GM19328 (cell line): ENCODE data around the gene MAPK14.

Source experiments
- ATAC-seq: cut with Tn5 transposase; IDR thresholded peaks from one replicate; pipeline ENCODE4 v1.9.1; 2021; ENCODE audit warnings: mild to moderate bottlenecking, moderate library complexity; ENCODE audit not compliant: unreplicated experiment

MAPK14 gene

DNA sequence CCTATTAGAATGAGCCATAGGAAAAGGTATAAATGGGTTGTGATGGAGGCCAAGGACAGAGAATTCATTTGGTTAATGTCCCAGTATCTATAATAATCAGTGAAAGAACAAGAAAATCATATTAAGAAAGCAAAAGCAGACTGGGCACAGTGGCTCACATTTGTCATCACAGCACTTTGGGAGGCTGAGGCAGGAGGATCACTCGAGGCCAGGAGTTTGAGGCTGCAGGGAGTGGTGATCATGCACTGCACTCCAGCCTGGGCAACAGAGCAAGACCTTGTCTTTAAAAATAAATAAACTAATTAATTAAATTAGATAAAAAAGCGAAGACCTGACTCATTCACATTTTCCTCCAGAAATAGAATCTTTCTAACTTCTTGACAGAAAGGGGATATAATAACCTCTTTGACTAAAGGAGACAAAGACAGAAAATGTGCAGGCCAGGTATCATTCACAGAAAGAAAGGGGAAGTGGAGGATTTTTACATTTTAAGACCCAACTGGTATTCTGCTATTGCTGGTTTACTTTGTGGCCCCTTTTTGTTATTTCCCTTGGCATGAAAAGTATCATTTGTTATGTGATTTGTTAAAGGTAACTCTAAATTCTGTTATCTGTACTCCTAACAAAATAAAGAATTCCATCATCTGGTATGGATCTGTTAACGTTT, 70.8 kb downstream of the MAPK14 start:
- no peak for ATAC-seq

DNA sequence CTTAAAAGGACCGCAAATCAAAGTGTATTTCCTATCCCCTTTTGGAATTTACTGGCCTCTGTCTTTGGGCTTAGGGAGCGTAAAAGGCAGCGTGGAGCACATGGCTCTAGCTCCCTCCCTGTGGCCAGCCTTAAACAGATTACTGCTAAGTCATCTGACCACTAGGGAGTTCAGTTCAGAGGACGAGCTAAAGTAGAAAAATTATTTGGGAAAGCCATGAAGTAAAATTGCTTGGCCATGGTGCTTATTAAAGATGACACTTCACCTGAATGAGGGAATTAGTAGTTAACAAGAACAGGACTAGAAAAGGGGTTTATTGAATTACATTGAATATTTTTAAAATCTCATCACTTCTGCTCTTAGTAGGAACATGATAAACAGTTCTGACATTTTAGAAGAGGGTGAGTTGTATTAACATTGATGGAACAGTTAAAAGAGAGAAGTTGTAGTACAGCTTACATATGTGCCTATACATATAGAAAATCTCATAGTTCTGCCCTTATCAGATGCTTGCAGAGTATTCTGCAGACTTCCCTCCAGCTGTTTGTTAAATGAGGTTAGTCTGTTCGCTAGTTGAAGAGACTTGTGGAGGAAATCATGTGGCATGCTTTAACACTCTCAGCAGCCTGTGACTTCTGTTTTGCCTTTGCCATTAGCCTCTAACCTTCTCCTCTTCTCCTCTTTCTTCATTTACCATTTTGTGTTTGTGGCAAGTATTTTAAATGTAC, 71.5 kb downstream of the MAPK14 start:
- ATAC-seq: no peak

DNA sequence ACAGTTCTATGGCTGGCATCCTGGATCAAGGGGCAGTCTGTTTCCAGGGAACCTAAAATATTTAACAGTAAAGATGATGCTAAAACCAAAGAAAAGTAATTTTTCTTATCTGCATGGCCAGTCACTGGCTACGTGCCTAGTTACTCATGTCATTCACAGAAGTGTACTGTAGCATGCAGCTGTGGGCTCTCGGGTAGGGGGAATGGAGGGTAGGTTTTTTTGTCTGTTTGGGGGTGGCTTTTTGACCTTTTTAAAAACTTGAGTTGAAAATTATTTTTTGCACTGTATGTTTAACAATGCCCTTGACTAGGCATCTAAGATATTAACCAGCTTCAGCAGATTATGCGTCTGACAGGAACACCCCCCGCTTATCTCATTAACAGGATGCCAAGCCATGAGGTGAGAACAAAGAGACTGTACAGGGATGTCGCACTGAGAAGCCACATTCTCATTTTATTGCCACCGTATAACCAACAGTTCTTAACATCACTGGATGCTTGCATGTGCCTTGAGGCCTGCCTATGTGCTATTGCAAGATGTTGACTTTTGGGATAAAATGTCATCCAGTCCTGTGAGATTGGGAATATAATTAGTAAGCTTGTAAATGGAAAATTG, 72.4 kb downstream of the MAPK14 start:
- no peak for ATAC-seq

DNA sequence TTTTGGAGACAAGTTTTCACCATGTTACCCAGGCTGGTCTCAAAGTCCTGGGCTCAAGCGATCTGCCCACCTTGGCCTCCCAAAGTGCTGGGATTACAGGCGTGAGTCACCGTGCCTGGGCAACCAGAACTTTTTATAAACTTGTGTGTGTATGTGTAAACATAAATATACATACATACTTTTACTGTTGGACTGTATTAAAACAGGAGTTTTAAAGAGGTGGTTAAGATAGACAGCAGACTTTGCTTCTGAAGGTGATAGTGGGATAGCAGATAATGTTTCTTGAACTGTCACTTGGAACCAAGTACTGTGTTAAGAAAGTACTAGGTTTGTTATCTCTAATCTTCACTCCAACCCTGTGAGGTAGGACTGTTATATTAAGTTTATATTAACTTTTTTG, 74.1 kb downstream of the MAPK14 start:
- ATAC-seq: no peak

DNA sequence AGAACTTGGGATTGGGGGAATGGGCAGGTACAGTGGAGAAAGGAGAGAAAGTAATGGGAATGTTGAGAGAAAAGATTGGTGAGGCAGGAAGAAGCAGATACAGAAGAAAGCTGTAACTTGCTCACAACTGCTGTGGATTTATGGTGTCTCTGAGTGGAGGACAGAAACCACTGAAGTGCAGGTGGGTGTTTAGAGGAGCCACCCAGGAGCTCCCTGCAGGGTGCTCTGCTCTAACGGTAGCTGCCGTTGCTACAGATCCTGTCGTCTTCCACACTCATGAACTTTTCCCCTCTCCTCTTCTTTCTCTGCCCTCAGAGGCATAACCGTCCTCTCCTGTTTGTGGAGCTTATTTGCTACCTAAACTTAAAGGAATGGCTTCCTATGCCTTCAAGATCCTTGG, 75.2 kb downstream of the MAPK14 start:
- no peak for ATAC-seq

DNA sequence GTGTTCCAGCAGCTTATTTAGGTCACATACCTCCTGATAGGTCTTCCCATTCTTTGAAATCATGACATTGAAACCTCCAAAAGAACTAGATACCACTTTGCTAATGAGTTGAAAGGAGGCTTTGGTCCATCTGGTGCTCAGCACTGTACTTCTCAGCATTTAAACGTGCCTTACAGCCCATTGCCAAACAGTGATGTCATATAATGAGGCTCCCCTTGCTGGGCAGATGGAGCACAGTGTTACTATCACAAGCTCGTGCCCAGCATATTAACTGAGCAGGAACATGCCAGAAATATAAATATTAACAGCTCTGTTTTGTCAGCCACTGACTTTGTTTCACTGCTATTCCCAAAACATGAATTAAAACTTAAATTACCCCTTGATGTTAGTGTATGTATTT, 77.2 kb downstream of the MAPK14 start:
- no peak for ATAC-seq

DNA sequence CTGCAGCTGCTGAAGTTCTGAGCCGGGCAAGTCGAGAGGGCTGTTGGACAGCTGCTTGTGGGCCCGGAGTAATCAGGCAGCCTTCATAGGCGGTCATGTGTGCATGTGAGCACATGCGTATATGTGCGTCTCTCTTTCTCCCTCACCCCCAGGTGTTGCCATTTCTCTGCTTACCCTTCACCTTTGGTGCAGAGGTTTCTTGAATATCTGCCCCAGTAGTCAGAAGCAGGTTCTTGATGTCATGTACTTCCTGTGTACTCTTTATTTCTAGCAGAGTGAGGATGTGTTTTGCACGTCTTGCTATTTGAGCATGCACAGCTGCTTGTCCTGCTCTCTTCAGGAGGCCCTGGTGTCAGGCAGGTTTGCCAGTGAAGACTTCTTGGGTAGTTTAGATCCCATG, 81.5 kb downstream of the MAPK14 start:
- ATAC-seq: no peak

DNA sequence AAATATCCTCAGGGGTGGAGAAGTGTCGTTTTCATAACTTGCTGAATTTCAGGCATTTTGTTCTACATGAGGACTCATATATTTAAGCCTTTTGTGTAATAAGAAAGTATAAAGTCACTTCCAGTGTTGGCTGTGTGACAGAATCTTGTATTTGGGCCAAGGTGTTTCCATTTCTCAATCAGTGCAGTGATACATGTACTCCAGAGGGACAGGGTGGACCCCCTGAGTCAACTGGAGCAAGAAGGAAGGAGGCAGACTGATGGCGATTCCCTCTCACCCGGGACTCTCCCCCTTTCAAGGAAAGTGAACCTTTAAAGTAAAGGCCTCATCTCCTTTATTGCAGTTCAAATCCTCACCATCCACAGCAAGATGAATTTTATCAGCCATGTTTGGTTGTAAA, 82.4 kb downstream of the MAPK14 start:
- no peak for ATAC-seq

DNA sequence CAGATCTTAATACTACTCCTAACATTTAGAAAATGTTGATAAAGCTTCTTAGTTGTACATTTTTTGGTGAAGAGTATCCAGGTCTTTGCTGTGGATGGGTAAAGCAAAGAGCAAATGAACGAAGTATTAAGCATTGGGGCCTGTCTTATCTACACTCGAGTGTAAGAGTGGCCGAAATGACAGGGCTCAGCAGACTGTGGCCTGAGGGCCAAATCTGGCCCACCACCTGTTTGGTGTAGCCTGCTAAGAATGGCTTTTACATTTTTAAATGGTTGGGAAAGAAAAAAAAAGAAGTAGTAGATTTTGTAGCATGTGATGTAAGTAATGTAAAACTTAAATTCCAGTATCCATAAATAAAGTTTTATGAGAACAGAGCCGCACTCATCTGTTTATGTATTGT, 83.3 kb downstream of the MAPK14 start:
- no peak for ATAC-seq

DNA sequence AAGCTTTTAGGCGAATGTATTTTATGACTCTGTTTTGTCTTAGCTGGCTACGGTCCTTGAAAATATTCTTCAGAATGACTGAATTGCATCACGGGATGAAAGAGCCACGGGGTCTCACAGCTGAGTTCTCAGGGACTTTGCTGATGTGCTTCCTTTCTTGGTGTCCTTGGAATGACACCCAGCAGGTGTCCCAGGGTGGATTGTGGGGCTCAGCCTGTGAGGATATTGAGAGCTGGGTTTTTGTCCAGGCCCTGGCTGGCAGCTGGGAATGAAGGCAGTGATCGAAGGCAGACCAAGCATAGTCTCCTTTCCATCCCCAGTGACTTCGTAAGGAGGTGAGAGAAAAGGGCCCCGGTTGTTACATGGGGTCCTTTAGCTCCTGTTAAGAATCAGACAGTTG, 83.9 kb downstream of the MAPK14 start:
- ATAC-seq: no peak

DNA sequence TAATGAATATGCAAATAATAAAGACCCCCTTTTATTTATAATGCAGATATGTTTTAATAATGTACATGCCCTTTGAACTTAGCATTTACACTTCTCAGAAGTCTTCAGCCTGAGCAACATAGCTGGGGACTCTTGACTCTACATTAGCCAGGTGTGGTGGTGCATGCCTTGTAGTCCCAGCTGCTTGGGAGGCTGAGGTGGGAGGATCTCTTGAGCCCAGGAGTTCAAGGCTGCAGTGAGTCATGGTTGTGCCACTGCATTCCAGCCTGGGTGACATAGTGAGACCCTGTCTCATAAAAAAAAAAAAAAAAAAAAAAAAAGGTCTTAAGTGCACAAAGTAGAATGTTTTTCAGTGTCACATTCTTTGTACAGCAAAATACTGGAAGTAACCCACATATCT, 85.4 kb downstream of the MAPK14 start:
- ATAC-seq: no peak

DNA sequence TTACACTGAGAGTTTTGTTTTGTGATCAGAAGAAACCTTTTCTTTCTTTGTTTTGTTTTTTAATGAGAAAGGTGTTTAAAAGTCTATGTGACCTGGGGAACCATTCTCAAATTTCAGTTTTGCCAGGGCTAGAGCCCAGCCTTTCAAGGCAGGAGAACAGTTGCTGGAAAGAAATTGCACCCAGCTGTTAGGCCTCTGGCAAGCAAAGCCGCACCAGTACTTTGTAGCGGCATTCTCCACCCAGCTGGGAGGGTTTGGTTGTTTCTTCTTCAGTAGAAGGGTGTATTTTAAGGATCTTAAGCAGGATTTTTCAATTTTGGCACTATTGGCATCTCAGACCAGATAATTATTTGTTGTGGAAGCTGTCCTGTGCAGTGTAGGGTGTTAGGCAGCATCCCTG, 86.1 kb downstream of the MAPK14 start:
- ATAC-seq: no peak

DNA sequence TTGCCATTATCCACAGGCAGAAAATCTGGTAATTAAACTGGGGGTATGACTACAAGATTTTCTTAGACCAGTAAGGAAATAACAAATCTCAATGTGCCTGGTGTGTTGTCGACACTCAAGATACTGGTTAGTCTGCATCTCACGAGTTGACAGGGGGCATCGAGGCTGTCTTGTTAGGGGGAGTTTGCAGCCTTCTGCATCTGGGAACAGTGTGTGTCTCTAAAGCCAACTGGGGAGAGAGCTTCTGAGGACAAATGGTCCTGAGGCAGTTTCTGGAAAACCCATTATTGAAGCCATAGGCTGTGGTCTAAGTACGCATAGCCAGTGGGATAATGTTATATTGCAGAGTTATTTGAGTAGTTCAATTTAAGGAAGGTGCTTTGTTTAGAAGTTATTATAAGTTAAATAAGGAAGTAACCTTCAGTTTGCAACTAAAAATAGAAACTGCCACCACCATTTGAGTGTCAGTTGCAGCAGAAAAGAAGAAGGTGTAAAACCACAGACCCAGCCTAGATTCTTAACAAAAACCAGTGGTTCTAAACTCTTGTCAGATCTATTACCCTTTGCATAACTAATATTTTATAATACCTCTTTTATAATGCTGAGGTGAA, 87.3 kb downstream of the MAPK14 start:
- no peak for ATAC-seq

DNA sequence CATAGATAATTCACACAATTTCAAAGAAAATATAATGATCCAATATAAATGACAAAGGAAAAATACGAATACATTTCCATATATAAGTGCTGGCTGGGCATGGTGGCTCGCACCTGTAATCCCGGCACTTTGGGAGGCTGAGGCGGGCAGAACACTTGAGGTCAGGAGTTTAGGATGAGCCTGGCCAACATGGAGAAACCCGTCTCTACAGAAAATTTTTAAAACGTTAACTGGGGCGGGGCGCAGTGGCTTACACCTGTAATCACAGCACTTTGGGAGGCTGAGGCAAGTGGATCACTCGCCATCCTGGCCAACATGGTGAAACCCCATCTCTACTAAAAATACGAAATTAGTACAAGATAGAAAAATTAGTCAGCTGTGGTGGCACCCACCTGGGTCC, 87.8 kb downstream of the MAPK14 start:
- ATAC-seq: no peak

DNA sequence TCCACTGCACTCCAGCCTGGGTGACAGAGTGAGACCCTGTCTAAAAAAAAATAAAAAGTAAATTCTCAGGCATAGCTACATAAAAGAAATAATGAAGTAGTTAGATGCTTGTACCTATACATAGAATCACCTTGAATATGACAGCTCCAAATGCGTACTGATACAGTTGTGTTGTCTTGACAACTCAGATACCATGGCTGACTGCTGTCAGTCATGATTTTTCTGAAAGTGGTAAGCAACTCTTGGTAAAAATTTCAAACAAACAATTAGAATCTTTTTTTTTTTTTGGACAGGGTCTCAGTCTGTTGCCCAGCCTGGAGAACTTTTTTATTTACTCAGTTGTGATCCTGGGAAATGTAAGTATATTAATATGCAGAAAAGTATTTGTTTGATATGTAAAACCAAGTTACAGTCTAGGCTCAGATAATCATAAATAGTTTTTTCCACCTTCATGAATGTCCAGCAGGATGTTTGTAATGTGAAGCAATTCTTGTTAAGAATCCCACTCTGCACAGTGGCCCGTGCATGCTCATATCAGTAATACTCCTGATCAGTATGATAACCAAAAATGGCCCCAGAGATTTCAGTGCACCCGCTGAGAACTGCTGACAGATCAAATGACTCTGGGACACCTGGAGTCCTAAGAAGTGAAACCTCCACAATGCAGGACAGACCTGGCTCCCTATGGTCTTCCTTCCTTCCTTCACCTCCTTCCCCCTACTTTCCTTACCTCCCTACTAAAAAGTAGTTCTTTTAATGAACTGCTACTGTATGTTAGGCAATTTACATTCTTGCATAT, 88.7 kb downstream of the MAPK14 start:
- ATAC-seq: no peak

DNA sequence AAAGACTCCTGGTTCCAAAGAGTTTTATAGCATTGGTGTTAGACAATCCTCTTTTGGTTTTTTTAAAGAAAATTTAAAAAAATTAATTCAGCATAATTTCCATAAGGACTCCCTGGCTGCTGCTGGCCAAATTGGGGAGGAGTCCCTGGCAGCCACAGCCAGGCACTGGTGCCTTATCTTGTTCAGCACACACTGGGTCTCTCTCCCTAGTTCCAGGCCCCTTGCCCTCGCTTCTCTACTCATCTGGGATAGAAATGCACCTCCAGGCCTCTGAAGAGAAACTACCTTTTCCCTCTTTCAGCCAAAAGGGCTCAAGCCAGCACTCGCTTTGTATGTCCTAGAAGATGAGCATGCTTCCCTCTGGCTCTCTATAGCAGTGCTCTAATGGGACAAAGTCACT, 89.3 kb downstream of the MAPK14 start:
- no peak for ATAC-seq

DNA sequence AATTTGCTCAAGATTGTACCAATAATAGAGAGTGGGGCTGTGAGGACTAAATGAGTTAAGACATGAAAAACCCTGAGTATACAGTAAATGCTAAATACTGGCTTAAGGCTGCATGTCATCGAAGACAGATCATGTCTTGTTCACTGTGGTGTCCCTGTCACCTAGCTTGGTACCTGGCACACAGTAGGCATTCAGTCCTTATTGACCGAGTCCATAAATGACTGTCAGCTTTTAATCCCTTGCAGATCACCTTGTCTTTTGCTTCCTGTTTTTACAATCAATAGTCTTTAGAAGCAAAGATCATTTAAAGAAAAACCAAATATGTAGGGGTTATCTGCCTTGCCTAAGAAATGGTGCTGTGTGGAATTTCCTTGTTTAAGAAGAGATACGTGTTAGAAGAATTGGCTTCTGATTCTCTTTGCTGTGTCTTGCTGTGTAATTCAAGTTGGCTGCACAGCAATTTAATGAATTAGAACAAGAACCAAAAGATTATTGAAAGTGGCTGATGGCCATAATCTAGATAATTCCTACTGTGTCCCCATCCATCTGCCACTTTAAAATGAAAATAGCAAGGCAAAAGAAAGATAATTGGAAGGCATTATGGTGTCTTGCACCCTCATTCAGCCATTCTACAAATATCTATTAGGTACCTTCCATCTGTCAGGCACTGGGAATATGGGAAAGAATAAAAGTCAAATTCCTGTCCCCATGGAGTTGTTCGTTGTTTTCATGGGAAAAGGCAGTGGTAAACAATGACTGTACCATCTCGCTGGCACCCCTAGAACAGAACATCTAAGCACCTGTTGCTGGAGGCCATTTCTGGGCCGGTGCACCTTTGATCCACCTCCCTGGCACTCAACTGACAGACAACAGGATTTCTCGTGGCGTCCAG, 90.3 kb downstream of the MAPK14 start:
- ATAC-seq: no peak

DNA sequence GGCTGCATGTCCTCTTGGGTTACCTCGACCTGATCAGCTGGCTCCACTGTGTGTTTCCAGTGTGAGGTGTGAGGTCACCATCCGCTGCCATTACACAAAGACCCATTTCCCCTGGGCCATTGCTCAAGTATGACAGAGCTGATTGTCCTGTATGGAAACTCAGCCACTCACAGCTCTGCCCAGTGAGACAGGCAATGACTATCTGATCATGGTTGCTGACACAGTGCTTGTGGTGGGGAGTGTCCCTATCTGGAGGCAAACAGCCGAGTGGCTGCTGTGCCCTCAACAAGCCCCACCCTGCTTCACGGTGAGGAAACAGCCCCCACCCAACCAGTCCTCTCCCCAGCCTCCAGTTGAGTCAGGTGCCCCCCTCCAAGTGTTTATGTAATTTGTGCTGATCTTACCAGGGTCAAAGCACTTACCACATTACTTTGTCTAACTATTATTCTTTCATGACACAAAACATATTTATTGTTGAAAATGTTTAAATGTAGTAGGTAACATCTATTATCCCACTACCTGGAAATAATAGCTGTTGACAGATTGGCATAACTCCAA, 91.0 kb downstream of the MAPK14 start:
- no peak for ATAC-seq

DNA sequence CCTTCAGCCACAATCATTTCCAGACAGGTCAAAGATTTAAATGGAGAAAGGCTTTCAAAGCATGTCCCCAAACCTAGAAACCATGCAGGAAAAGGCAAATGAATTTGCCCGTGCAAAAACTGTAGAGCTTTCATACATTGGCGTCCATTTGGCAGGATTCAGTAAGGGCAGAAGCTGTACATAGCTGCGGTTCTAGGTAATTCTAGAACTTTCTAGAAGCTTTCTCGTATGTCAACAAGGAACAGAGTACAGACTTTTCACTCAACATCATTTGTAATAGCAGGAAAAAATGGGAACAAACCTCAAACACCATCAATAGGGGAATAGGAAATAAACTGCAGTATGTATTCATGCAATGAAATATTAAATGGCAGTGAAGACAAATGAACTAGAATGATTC, 91.6 kb downstream of the MAPK14 start:
- ATAC-seq: no peak

DNA sequence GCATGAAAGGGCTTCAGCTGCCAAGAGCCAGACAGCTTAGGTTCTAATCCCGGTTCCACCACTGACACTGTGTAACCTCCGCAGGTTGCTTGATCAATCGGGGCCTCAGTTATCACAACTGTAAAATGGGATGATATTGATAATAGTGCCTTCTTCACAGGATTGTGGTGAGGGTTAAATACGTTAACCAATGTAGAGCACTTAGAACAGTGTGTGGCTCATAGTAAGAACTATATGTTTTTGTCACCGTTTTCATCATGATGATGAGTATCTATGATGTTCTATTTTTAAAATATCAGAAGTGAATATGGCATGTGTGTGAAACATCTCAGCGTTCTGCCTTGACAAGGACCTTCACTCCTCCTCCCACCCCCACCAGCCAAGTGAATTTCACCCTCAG, 92.4 kb downstream of the MAPK14 start:
- no peak for ATAC-seq
